Trophoblast cell (in vitro differentiated cells and primary cell): ENCODE results near the gene PDIK1L.

Experiments used
- DNase-seq, 2 donors: peaks; one replicate each; pipeline ENCODE4 v3.0.0-alpha.2; 2016
- H2AFZ ChIP-seq: 2 replicates; pipeline ENCODE4 v1.6.1; 2013; ENCODE audit warnings: low read length, moderate library complexity, mild to moderate bottlenecking; ENCODE audit not compliant: insufficient read depth, poor library complexity
- H2AK5ac ChIP-seq: 2 replicates; pipeline ENCODE4 v1.6.1; 2013; ENCODE audit warnings: mild to moderate bottlenecking, low read length
- H2BK120ac ChIP-seq: 2 replicates; pipeline ENCODE4 v1.6.1; 2013; ENCODE audit warnings: low read length, mild to moderate bottlenecking, moderate library complexity; ENCODE audit not compliant: insufficient read depth, poor library complexity
- H2BK12ac ChIP-seq: 2 replicates; pipeline ENCODE4 v1.6.1; 2013; ENCODE audit warnings: mild to moderate bottlenecking, low read length, moderate library complexity
- H2BK5ac ChIP-seq: 2 replicates; pipeline ENCODE4 v1.6.1; 2013; ENCODE audit warnings: low read length, low read depth, moderate library complexity, mild to moderate bottlenecking; ENCODE audit not compliant: poor library complexity
- H3K14ac ChIP-seq: 2 replicates; pipeline ENCODE4 v1.6.1; 2013; ENCODE audit warnings: mild to moderate bottlenecking, low read length
- H3K18ac ChIP-seq: 2 replicates; pipeline ENCODE4 v1.6.1; 2013; ENCODE audit warnings: mild to moderate bottlenecking, low read length
- H3K23ac ChIP-seq: 2 replicates; pipeline ENCODE4 v1.6.1; 2013; ENCODE audit warnings: low read length
- H3K27ac ChIP-seq: 2 replicates; pipeline ENCODE4 v1.5.1; 2013; ENCODE audit warnings: low read depth, mild to moderate bottlenecking, inconsistent platforms, low read length, moderate library complexity
- H3K27me3 ChIP-seq: 2 replicates; pipeline ENCODE4 v1.6.1; 2013; ENCODE audit warnings: inconsistent platforms, mild to moderate bottlenecking, low read length, moderate library complexity; ENCODE audit not compliant: insufficient read depth
- H3K36me3 ChIP-seq, 2 experiments: 1 replicate in 1 of 2; 2 replicates in 1 of 2; pipeline ENCODE4 v1.6.1; 2013; ENCODE audit warnings: low read length in 2 of 2, mild to moderate bottlenecking in 2 of 2, moderate library complexity in 1 of 2; ENCODE audit not compliant: insufficient read depth in 2 of 2, control insufficient read depth in 1 of 2
- H3K4ac ChIP-seq: 2 replicates; pipeline ENCODE4 v1.6.1; 2013; ENCODE audit warnings: low read depth, mild to moderate bottlenecking, low read length, moderate library complexity
- H3K4me1 ChIP-seq, 2 experiments: 1 replicate in 1 of 2; 2 replicates in 1 of 2; pipeline ENCODE4 v1.6.1; 2013; ENCODE audit warnings: low read length in 2 of 2, mild to moderate bottlenecking in 2 of 2, moderate library complexity in 1 of 2; ENCODE audit not compliant: insufficient read depth in 2 of 2, control insufficient read depth in 1 of 2
- H3K4me2 ChIP-seq: 2 replicates; pipeline ENCODE4 v1.6.1; 2013; ENCODE audit warnings: inconsistent platforms, mild to moderate bottlenecking, low read length, moderate library complexity
- H3K4me3 ChIP-seq: 2 replicates; pipeline ENCODE4 v1.5.1; 2013; ENCODE audit warnings: mild to moderate bottlenecking, low read depth, low read length, inconsistent platforms
- H3K79me1 ChIP-seq: one replicate; pipeline ENCODE4 v1.6.1; 2013; ENCODE audit warnings: low read length
- H3K79me2 ChIP-seq: 2 replicates; pipeline ENCODE4 v1.6.1; 2013; ENCODE audit warnings: low read length, mild to moderate bottlenecking; ENCODE audit not compliant: control insufficient read depth, insufficient read depth, poor library complexity
- H3K9ac ChIP-seq: 2 replicates; pipeline ENCODE4 v1.6.1; 2013; ENCODE audit warnings: mild to moderate bottlenecking, low read length
- H3K9me3 ChIP-seq: 2 replicates; pipeline ENCODE4 v1.6.1; 2013; ENCODE audit warnings: low read depth, mild to moderate bottlenecking, control low read depth, inconsistent platforms, low read length; ENCODE audit not compliant: insufficient read depth
- H4K12ac ChIP-seq: 2 replicates; pipeline ENCODE4 v1.6.1; 2013; ENCODE audit warnings: low read depth, mild to moderate bottlenecking, low read length, moderate library complexity
- H4K8ac ChIP-seq: 2 replicates; pipeline ENCODE4 v1.6.1; 2013; ENCODE audit warnings: low read depth, mild to moderate bottlenecking, low read length, moderate library complexity
- H4K91ac ChIP-seq: one replicate; pipeline ENCODE4 v1.6.1; 2013; ENCODE audit warnings: low read depth, mild to moderate bottlenecking, low read length, moderate library complexity
- WGBS: extraction: QIAGEN DNeasy Blood & Tissue Kit; methylation state at CpG from one replicate; pipeline ENCODE4 v1.1.7; 2013; ENCODE audit warnings: missing lambda C conversion rate; ENCODE audit not compliant: insufficient read length, insufficient coverage; ENCODE audit errors: extremely low coverage; 5-methylcytosine and 5-hydroxymethylcytosine counted together

The PDIK1L gene

GRCh38 chr1:26164861-26165842 is 53.5 kb downstream of the PDIK1L start:
- no peak overlapping the region for H4K91ac ChIP-seq
- H2BK120ac ChIP-seq, result no peak overlapping the region
- no peak for DNase-seq
- H3K14ac ChIP-seq, result no peak overlapping the region
- no peak overlapping the region for H2AFZ ChIP-seq
- H3K79me2 ChIP-seq, result peaks cover 9% of the 10 kb centered on the region
- H3K27ac ChIP-seq, result no peak overlapping the region
- peak overlapping the region; percentile 28 for H4K12ac ChIP-seq
- H3K27me3 ChIP-seq, result peaks cover 18% of the 10 kb centered on the region
- peaks cover 14 to 22% of the 10 kb centered on the region in 2 experiments for H3K4me1 ChIP-seq
- H3K36me3 ChIP-seq, result no peaks in the 10 kb centered on the region
- H3K18ac ChIP-seq, result no peak overlapping the region
- peak overlapping the region; percentile 80 for H3K4me2 ChIP-seq
- peaks cover 2% of the 10 kb centered on the region for H3K9me3 ChIP-seq
- H3K4me3 ChIP-seq, result no peak overlapping the region
- H2BK5ac ChIP-seq, result no peak overlapping the region
- peaks cover 12% of the 10 kb centered on the region for H3K79me1 ChIP-seq
- peak overlapping the region; percentile 16 for H2BK12ac ChIP-seq
- H3K9ac ChIP-seq, result no peak overlapping the region
- H4K8ac ChIP-seq, result peak overlapping the region; percentile 86
- no peak overlapping the region for H2AK5ac ChIP-seq
- no peak overlapping the region for H3K23ac ChIP-seq
- H3K4ac ChIP-seq, result no peak overlapping the region
- WGBS, result no CpG with 5 or more reads among the region's 19 CpGs

GRCh38 chr1:26166719-26167281 is 55.2 kb downstream of the PDIK1L start:
- H4K8ac ChIP-seq, result no peak overlapping the region
- peaks cover 10% of the 10 kb centered on the region for H3K79me1 ChIP-seq
- H3K4ac ChIP-seq, result no peak overlapping the region
- H3K18ac ChIP-seq, result no peak overlapping the region
- no peak overlapping the region for H2AK5ac ChIP-seq
- H3K9ac ChIP-seq, result no peak overlapping the region
- H3K4me1 ChIP-seq, result peaks cover 10 to 20% of the 10 kb centered on the region in 2 experiments
- no peak overlapping the region for H3K23ac ChIP-seq
- no peak overlapping the region for H3K4me2 ChIP-seq
- H4K12ac ChIP-seq, result no peak overlapping the region
- peaks cover 2% of the 10 kb centered on the region for H3K9me3 ChIP-seq
- no CpG with 5 or more reads among the region's 4 CpGs for WGBS
- H3K27me3 ChIP-seq, result peaks cover 9% of the 10 kb centered on the region
- H3K79me2 ChIP-seq, result peaks cover 6% of the 10 kb centered on the region
- no peak overlapping the region for H3K14ac ChIP-seq
- DNase-seq, result no peak
- H2BK5ac ChIP-seq, result no peak overlapping the region
- H3K4me3 ChIP-seq, result no peak overlapping the region
- no peak overlapping the region for H2BK12ac ChIP-seq
- H2BK120ac ChIP-seq, result no peak overlapping the region
- H2AFZ ChIP-seq, result no peak overlapping the region
- no peak overlapping the region for H3K27ac ChIP-seq
- H4K91ac ChIP-seq, result no peak overlapping the region
- H3K36me3 ChIP-seq, result peaks cover 7 to 10% of the 10 kb centered on the region in 2 experiments

GRCh38 chr1:26168410-26169197 is 57.0 kb downstream of the PDIK1L start, which contains the start of gene C1orf232:
Gene C1orf232 (minus strand): TSS chr1:26168963. CDS start chr1:26168499, 464 bp downstream.
- Histone ChIP-seq H3K23ac (no peak within 1 kb of the TSS), H3K14ac (peak within 1 kb of the TSS; percentile 63), H3K27ac (peak within 1 kb of the TSS; percentile 11), H2AK5ac (no peak within 1 kb of the TSS), H3K4me2 (peak within 1 kb of the TSS; percentile 74), H2BK120ac (no peak within 1 kb of the TSS), H3K27me3 (no peaks in the 10 kb centered on the region), H3K9me3 (no peaks in the 10 kb centered on the region), H2BK12ac (no peak within 1 kb of the TSS), H3K4me3 (peak within 1 kb of the TSS; percentile 82), H4K12ac (peak within 1 kb of the TSS; percentile 38), H4K8ac (peak within 1 kb of the TSS; percentile 90), H3K4ac (peak within 1 kb of the TSS; percentile 37), H3K36me3 (peaks cover 8 to 11% of the 10 kb centered on the region in 2 experiments), H3K18ac (peak within 1 kb of the TSS; percentile 79), H3K9ac (peak within 1 kb of the TSS; percentile 75), H3K79me2 (peaks cover 6% of the 10 kb centered on the region), H2AFZ (peak within 1 kb of the TSS; percentile 77), H3K79me1 (peaks cover 10% of the 10 kb centered on the region), H2BK5ac (no peak within 1 kb of the TSS), H3K4me1 (peaks cover 10 to 17% of the 10 kb centered on the region in 2 experiments), H4K91ac (peak within 1 kb of the TSS; percentile 76)
- DNase-seq, result no peak
- WGBS, result no CpG with 5 or more reads among the region's 5 CpGs

- H2AK5ac ChIP-seq, result no peak overlapping the region
- no peak overlapping the region for H4K12ac ChIP-seq
- peak overlapping the region; percentile 62 for H3K4me2 ChIP-seq
- H3K9me3 ChIP-seq, result no peaks in the 10 kb centered on the region
- peaks cover 10% of the 10 kb centered on the region for H3K79me1 ChIP-seq
- no peak for DNase-seq
- WGBS, result no CpG with 5 or more reads among the region's 4 CpGs
- no peak overlapping the region for H3K4me3 ChIP-seq
- H2BK12ac ChIP-seq, result no peak overlapping the region
- H3K36me3 ChIP-seq, result peaks cover 8 to 11% of the 10 kb centered on the region in 2 experiments
- H2BK5ac ChIP-seq, result no peak overlapping the region
- H3K27me3 ChIP-seq, result no peaks in the 10 kb centered on the region
- H3K9ac ChIP-seq, result no peak overlapping the region
- peaks cover 12 to 16% of the 10 kb centered on the region in 2 experiments for H3K4me1 ChIP-seq
- no peak overlapping the region for H3K27ac ChIP-seq
- H2AFZ ChIP-seq, result no peak overlapping the region
- H2BK120ac ChIP-seq, result no peak overlapping the region
- no peak overlapping the region for H4K91ac ChIP-seq
- H3K18ac ChIP-seq, result no peak overlapping the region
- no peak overlapping the region for H3K14ac ChIP-seq
- H3K79me2 ChIP-seq, result peaks cover 6% of the 10 kb centered on the region
- no peak overlapping the region for H3K4ac ChIP-seq
- H3K23ac ChIP-seq, result no peak overlapping the region
- peak overlapping the region; percentile 15 for H4K8ac ChIP-seq
These were observed 57.6 kb downstream of the PDIK1L start for GRCh38 chr1:26169198-26169554.
